Gastroesophageal sphincter (tissue), 3 donors: Measurements from ENCODE around the gene CFAP410.

Experiments used
- EP300 ChIP-seq: sonication (generic); formaldehyde crosslinking; IDR thresholded peaks from one replicate; pipeline ENCODE4 v1.6.1; 2017; ENCODE audit warnings: antibody characterized with exemption, mild to moderate bottlenecking
- POLR2AphosphoS5 ChIP-seq: sonication (generic); formaldehyde crosslinking; IDR thresholded peaks from one replicate; pipeline ENCODE4 v1.6.1; 2017; ENCODE audit warnings: antibody characterized with exemption
- TF ChIP-seq, protein P1 (sequence below), 4 experiments: fragments of 200-600 bp in 2 of 4; fragments of 450-650 bp in 2 of 4; sonication (generic) in 1 of 4; IDR thresholded peaks; one replicate each; pipeline ENCODE4 v1.5.1; 2017 to 2019; ENCODE audit warnings: antibody characterized with exemption in 4 of 4, mild to moderate bottlenecking in 2 of 4, moderate library complexity in 2 of 4

DNA sequence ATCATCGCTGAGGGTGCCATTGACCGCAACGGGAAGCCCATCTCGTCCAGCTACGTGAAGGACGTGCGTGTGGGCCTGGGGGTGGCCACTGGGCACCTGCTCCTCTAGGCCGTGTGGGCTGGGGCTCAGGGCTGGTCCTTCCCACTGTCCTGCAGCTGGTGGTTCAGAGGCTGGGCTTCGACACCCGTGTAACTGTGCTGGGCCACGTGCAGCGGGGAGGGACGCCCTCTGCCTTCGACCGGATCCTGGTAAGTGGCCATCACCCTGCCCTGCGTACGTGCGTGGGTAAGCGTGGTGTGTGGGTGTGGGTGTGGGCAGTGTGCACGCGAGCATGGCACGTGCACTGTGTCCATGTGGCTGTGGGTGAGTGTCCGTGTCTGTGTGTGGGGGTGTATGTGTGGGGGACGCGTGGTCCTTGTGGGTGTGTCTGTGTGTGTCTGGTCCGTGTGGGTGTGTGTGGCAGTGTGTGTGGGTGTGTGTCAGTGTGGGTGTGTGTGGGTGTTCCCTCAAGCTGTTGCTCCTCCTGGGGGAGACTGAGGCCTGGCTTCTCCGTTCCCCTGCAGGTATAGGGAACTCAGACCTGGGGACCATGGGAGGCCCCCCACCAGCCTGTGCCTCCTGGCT, 22.8 kb downstream of the CFAP410 start:
- TF ChIP-seq, protein P1, sequence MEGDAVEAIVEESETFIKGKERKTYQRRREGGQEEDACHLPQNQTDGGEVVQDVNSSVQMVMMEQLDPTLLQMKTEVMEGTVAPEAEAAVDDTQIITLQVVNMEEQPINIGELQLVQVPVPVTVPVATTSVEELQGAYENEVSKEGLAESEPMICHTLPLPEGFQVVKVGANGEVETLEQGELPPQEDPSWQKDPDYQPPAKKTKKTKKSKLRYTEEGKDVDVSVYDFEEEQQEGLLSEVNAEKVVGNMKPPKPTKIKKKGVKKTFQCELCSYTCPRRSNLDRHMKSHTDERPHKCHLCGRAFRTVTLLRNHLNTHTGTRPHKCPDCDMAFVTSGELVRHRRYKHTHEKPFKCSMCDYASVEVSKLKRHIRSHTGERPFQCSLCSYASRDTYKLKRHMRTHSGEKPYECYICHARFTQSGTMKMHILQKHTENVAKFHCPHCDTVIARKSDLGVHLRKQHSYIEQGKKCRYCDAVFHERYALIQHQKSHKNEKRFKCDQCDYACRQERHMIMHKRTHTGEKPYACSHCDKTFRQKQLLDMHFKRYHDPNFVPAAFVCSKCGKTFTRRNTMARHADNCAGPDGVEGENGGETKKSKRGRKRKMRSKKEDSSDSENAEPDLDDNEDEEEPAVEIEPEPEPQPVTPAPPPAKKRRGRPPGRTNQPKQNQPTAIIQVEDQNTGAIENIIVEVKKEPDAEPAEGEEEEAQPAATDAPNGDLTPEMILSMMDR (IDR thresholded peaks at IDR 0.05), result no peak
- TF ChIP-seq POLR2AphosphoS5 (no peak), EP300 (no peak)
